ENCODE results near the gene CHD6.

Gene CHD6

DNA sequence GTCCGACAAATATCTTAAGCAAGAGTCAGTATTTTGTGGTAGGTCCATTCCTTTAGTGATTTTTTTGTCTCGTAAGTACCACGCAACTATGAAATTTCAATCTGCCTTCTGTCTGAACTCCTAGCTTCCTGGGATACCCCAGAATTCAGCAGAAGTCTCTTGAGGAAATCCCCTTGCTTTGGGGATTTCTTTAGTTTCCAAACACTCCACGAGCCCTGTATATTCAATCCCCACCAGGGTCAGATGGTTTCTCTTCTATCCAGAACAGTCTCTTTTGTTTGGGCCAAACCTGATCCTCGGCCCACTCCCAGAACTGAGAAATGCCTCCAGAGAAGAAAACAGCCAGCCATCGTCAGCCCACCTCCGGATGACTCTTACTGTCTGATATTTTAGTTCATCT, 113.0 kb downstream of the CHD6 start:
- DNase-seq (ENCODE audit: low read depth), result no peak

GRCh38 chr20:41501376-41501775, 116.8 kb downstream of the CHD6 start:
- no peak for DNase-seq (ENCODE audit: low read depth)

GRCh38 chr20:41499961-41500725, 118.0 kb downstream of the CHD6 start:
- DNase-seq (ENCODE audit: low read depth), result no peak

GRCh38 chr20:41499064-41499463, 119.1 kb downstream of the CHD6 start:
- DNase-seq (ENCODE audit: low read depth), result no peak

- DNase-seq (ENCODE audit: low read depth), result no peak
Observed at GRCh38 chr20:41497186-41497895, 120.8 kb downstream of the CHD6 start.

- no peak for DNase-seq (ENCODE audit: low read depth)
Observed at GRCh38 chr20:41494451-41494850, 123.7 kb downstream of the CHD6 start.

- no peak for DNase-seq (ENCODE audit: low read depth)
Observed at GRCh38 chr20:41483553-41483930, 134.6 kb downstream of the CHD6 start.

- no peak for DNase-seq (ENCODE audit: low read depth)
Observed at GRCh38 chr20:41482647-41483552, 135.3 kb downstream of the CHD6 start.

GRCh38 chr20:41480054-41480770, 138.0 kb downstream of the CHD6 start:
- DNase-seq (ENCODE audit: low read depth), result no peak

- no peak for DNase-seq (ENCODE audit: low read depth)
Observed at GRCh38 chr20:41479113-41479512, 139.1 kb downstream of the CHD6 start.

GRCh38 chr20:41478026-41478425, 140.2 kb downstream of the CHD6 start:
- DNase-seq (ENCODE audit: low read depth), result no peak

DNA sequence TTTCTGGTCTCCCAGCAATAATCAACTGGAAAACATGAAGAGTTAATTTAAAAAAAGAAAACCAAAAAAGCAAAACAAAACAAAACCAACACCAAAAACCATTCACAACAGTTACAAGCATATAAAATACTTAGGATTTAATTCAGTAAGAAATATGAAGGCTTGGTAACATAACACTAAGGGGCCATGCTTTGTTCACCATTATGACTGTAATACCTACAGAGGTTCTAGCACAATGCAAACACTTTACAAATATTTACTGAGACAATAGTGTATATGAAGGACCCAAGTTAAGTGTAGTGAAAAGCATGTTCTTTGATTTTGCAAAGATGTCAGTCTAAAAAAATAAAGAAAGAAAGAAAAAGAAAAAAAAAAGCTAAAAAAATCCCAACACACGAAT, 141.7 kb downstream of the CHD6 start:
- DNase-seq (ENCODE audit: low read depth), result no peak

GRCh38 chr20:41476013-41476441, 142.2 kb downstream of the CHD6 start:
- no peak for DNase-seq (ENCODE audit: low read depth)

GRCh38 chr20:41475503-41475902, 142.7 kb downstream of the CHD6 start:
- no peak for DNase-seq (ENCODE audit: low read depth)

GRCh38 chr20:41470362-41471095, 147.6 kb downstream of the CHD6 start:
- DNase-seq (ENCODE audit: low read depth), result no peak

DNA sequence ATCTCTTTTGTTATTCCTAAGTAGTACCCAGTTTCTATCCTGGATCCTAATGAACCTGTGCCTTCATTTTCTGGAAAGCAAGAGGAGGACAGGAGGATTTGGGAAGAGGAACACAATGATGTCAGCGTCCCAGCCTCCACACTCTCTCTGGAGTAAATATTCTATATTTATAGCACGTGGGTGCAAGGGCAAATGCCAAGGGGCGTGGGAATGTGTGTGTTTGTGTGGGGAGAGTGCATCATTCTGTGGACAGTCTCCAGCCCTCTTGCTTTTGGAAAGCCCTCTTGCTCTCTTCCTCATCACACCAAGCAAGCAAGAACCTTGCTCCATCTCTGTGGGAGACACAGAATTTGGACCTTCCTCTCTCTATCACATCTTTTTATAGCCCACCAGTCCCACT, 148.3 kb downstream of the CHD6 start:
- no peak for DNase-seq (ENCODE audit: low read depth)

DNA sequence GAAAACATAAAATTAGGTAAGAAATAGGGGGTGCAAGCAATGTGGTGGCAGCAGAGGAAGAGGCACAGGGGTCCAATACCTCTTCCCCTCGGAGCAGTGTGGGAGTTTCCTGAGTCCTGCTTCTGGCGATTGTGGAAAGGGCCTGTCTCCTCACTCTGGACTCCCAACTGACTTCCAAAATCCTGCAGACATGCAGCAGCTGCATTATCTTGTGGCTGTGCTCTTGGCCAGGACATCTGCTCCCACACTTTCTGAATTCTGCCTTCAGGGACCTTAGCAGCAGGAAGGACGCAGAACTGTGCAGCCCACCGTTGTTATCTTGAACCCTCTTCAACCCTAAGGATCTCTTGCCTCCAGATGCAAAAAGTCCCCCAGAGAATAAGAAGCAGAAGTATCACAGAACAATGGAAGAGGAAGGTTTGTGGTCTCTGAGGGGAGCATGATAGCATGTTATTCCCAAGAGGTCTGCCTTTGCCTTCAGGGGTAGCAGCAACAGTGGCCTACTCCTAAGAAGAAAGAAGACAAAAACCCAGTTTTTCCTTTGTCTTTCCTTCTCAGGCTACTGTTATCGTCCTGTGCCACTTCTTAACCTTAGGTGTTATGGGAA, 149.1 kb downstream of the CHD6 start:
- DNase-seq (ENCODE audit: low read depth), result no peak

DNA sequence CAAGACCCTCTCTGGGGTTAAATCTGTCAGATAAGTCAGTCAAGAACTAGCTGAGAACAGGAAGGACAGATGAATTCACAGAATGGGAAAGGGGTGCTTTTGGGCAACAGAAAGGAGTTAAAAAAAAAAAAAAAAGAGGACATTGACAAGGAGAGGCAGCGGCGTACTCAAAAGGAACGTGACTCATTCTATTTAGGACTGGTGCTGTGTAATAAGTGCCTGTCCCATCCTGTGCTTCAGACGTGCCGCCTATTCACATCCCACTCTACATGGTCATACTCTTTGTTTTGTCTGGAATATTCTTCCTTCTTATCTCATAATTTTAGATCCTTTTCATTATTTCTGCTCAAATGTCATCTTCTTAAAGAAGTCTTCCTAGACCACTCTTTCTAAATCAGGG, 150.5 kb downstream of the CHD6 start:
- DNase-seq (ENCODE audit: low read depth), result no peak

- no peak for DNase-seq (ENCODE audit: low read depth)
Observed at GRCh38 chr20:41467220-41467619, 151.0 kb downstream of the CHD6 start.

DNA sequence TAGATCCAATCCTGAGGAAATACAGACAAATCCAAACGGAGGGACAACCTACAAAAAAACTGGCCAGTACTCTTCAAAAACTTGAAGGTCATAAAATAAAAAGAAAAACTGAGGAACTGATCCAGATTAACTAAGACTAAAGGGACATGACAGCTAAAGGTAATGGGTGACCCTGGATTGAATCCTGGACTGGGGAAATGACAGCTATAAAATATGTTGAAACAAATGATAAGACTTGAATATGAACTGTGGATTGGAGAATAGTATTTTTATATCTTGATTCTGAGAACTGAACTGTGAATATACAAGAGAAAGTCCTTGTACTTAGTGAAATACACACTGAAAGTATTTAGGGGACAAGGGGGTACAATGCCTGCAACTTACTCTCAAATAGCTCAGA, 154.6 kb downstream of the CHD6 start:
- no peak for DNase-seq (ENCODE audit: low read depth)

Measured in stimulated activated CD8-positive, alpha-beta memory T cell treated with anti-CD3 and anti-CD28 coated beads, Interleukin-12 subunit alpha, Interleukin-12 subunit beta, amount 100 ng/mL, for 1 hour (primary cell).